Cardiac atrium fibroblast (primary cell): ENCODE results near the gene CCDC17. TPM values are rescaled to one million over a fixed set of nuclear protein-coding genes. Genes with fewer than 3 reads are reported as not detected.

Experiments
- total RNA-seq: library from RNA; depleted of rRNA; stranded (reverse); fragments of >200 nt; gene quantifications from 2 replicates; pipeline ENCODE4 v1.2.3, GENCODE V29; 2015

Gene CCDC17
- total RNA-seq, result 0.32 and 0.54 TPM in 2 replicates

GRCh38 chr1:45623972-45624371 is at the start of gene CCDC17:
Gene CCDC17 (minus strand): TSS chr1:45624054. CDS start chr1:45623909, 145 bp downstream.

GRCh38 chr1:45583666-45584350 is 40.0 kb downstream of the CCDC17 start, which contains the start of gene NASP:
Gene NASP (plus strand): TSS chr1:45584041. CDS start chr1:45584147, 106 bp downstream.

Other genes with a start within 250 kb of the CCDC17 start
- 1.8 and 2.8 TPM in 2 replicates for gene TESK2, start 132.9 kb downstream of the CCDC17 start, total RNA-seq
- gene CCDC163, start 124.0 kb downstream of the CCDC17 start, total RNA-seq, result 1.3 and 2.9 TPM in 2 replicates
- 3.6 and 7.3 TPM in 2 replicates for gene MMACHC, start 123.8 kb downstream of the CCDC17 start, total RNA-seq
- gene PRDX1, start 102.2 kb downstream of the CCDC17 start, total RNA-seq, result 526 and 592 TPM in 2 replicates
- gene AKR1A1, start 73.2 kb downstream of the CCDC17 start, total RNA-seq, result 78.5 and 85.9 TPM in 2 replicates
- gene NASP, start 40.0 kb downstream of the CCDC17 start, total RNA-seq, result 34.3 and 37.4 TPM in 2 replicates
- gene GPBP1L1, start 62.5 kb upstream of the CCDC17 start, total RNA-seq, result 49.6 and 53.6 TPM in 2 replicates
- gene TMEM69, start 64.1 kb upstream of the CCDC17 start, total RNA-seq, result 14.7 and 28.3 TPM in 2 replicates
- gene IPP, start 126.6 kb upstream of the CCDC17 start, total RNA-seq, result 7.9 and 8.9 TPM in 2 replicates
- gene MAST2, start 179.6 kb upstream of the CCDC17 start, total RNA-seq, result 8.7 and 11.9 TPM in 2 replicates